Activated CD4-positive, CD25-positive, alpha-beta regulatory T cell treated with anti-CD3 and anti-CD28 coated beads, Interleukin-2, amount 50 U/mL, for 16 hours (primary cell): ENCODE measurements around the gene BBS7.

Experiments
- DNase-seq: peaks from one replicate; pipeline ENCODE4 v3.0.0-alpha.2; 2020; ENCODE audit warnings: low read depth, low spot score

Gene BBS7

DNA sequence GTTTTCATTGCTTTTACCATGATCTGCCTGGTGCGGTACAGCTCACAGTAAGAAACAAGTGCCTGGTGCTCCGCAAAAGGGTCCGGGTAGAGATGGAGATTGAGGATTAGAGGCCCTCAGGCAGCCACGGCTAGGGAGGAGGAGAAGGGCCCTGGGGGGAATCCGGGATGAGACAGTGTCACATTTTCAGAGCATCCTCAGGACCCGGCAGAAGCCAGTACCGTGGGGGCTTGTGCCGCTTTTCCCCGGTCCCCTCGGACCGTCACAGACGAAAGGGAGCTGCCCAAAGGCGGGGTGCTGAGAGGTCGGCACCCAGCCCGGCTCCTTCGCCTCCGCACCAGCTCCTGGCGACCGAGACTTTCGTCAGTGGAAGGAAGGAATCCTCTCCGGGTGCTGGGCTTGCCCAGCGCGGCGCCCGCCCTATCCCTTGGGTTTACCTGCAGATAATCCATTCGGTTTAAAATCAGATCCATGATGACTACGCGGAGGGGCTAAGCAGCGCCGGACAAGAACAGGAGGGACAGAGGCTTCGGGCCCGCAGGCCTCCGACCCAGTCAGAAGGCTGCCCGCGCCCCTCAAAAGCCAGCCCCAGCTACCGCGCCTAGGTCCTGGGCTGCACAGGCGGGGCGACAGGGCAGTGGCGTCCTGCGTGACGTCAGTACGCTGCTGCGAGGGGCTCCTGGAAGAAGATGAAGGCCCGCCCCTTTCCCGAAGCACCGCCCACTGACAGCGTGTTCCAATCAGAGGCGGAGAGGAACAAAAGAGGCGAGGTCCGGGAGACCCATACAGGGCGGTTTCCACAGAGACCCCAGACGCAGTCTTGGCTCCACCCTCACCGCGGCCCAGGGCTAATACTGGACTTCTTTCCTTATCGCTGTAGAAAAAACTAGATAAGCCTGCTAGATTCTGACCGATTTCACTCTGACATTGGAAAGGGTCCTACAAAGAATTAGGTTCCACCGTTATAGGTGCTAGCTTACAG lies at the start of gene BBS7:
Gene BBS7, minus strand, starts transcription at position 634 of the 982 bp plus-strand sequence. Its CDS starts 161 bp downstream, at position 473.
- peak; percentile 88 for DNase-seq

- DNase-seq: no peak
These were observed 43.4 kb upstream of the BBS7 start for GRCh38 chr4:121913667-121914066.

DNA sequence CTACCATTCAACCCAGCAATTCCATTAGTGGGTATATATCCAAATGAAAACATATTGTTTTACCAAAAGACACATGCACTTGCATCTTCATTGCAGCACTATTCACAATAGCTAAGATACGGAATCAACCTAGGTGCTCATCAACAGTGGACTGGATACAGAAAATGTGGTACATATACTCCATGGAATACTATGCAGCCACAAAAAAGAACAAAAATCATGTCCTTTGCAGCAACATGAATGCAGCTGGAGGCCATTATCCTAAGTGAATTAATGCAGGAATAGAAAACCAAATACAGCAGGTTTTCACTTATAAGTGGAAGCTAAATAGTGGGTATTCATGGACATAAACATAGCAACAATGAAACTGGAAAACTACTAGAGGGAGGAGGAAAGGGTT lies 38.1 kb upstream of the BBS7 start:
- no peak for DNase-seq

- DNase-seq: peak; percentile 16
These were observed 30.1 kb upstream of the BBS7 start for GRCh38 chr4:121900132-121900983.

- no peak for DNase-seq
These were observed 27.9 kb upstream of the BBS7 start for GRCh38 chr4:121898150-121898549.

DNA sequence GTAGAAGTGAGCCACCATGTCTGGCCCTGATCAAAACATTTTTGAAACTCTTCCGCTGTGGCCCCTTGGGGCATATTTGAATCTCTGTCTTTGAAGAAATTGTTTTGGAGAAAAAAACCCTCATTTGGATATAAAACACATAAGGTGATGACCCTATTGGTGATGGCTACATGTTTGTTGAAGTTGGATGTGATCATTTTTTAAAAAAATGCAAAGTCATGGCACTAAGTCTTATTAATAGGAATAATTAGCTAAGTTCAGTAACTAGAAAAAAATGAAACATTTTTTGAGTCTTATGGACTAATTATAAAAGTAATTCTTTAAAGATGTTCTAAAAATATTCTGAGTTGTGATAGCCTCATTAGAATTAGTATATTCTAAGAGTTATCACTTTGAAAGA lies 17.9 kb upstream of the BBS7 start:
- DNase-seq: no peak

DNA sequence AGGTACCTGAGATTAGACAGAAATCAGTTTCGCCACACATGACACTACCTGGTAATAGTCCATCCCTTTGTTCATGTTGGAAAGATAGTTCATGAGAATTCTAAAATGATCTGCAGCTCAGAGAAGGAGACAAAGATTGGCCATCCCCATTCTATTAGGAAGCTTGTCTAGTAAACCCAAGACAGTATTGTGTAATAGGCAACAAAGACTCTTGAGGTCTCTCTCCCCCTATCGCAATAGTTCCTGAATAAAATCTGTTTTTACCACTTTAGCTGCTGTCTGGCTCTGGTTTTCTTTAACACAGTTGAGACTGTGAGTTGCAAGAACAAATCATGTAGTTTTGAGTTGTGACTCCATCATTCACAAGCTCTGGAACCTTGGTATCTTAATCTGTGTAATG lies 14.8 kb upstream of the BBS7 start:
- no peak for DNase-seq

DNA sequence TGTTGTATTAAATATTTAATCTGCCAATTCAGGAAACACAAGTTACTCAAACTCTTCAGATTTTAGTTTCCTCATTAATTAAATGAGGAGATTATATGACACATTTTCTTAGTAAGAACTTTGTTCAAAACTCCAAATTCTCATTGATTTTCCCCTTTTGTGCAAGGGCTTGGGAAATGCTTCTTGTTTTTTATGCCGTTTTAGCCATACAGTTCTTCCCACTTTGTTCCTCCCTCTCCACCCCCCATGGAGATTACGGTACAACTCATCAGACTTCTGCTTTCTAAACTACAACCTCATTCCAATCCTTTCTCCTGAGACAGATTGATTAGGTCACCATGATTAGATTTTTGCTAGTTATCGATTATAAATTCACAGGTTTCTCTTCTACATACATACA lies 10.9 kb upstream of the BBS7 start:
- no peak for DNase-seq

DNA sequence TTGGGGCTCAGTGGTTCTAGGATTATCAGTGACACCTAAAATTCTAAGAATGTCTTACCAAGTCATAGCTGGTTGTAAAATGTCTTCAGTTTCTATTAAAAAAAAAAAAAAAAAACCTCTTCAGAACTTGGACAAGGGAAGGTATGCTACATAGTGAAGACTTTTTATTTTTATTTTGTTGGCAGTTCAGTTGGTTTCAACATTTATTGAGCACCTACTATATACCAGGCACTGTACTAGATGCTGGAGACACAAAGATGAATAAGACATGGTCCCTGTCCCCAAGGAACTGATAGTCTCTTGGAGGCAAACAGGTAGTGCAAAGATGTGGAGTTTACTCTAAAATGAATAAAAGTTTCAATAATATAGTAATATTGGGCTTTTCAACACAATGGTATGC lies 8.9 kb upstream of the BBS7 start:
- DNase-seq: no peak

GRCh38 chr4:121877041-121877773 lies 6.9 kb upstream of the BBS7 start:
- no peak for DNase-seq

DNA sequence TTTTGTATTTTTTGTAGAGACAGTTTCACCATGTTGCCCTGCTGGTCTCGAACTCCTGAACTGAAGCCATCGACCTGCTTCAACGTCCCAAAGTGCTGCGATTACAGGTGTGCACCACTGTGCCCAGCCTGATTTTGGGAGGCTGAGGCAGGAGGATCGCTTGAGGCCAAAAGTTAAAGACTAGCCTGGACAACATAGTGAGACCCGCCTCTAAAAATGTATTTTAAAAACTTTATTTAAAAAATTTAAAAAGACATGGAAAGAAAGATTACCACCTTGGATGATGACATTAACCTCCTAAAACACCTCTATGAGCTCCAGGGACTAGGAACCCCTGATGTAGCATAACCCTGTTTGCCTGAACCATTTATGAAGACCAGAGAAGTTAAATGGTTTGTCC lies 5.8 kb upstream of the BBS7 start:
- DNase-seq: no peak

GRCh38 chr4:121875652-121876051 lies 5.4 kb upstream of the BBS7 start:
- DNase-seq: no peak

GRCh38 chr4:121873604-121874003 lies 3.3 kb upstream of the BBS7 start:
- no peak for DNase-seq

GRCh38 chr4:121863799-121864198 lies 6.5 kb downstream of the BBS7 start:
- DNase-seq: no peak

GRCh38 chr4:121861426-121861825 lies 8.8 kb downstream of the BBS7 start:
- no peak for DNase-seq

DNA sequence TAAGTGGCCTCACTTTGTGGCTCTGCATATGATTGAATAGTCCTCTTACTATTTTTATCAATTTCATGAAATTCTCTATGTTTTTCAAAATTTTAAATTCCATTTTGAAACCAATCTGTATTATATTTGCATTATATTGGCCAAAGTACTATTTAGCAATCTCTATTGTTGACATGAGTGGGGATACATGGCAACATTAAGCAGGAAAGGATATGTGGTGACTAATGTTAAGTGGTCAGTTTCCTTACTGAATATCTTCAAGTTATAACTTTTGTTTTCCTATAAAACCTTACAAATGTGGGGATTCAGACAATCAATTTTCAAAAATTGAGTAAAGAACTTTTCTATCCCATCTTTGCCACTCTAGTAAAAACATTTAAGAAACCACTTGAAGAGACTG lies 10.2 kb downstream of the BBS7 start:
- DNase-seq: no peak

DNA sequence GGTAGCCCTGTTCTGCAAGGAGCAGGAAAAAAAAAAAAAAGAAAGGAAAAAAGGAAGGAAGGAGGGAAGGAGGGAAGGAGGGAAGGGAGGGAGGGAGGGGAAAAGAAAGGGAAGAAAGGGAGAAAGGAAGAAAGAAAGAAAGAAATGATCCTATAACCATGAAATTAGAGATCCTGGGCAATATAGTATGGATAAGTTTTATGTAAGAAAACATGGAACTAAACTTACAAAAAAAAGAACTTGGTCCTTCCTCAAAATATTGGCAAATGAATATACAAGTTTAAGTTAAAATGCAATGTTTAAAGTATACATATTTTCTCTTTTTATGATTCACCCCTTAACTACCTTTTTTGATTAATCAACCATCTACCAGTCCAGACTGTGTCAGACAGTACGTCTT lies 18.9 kb downstream of the BBS7 start:
- no peak for DNase-seq

- no peak for DNase-seq
These were observed 23.6 kb downstream of the BBS7 start for GRCh38 chr4:121846662-121847061.

- DNase-seq: no peak
These were observed 27.4 kb downstream of the BBS7 start for GRCh38 chr4:121842862-121843261.

- DNase-seq: no peak
These were observed 32.1 kb downstream of the BBS7 start for GRCh38 chr4:121838136-121838535.

DNA sequence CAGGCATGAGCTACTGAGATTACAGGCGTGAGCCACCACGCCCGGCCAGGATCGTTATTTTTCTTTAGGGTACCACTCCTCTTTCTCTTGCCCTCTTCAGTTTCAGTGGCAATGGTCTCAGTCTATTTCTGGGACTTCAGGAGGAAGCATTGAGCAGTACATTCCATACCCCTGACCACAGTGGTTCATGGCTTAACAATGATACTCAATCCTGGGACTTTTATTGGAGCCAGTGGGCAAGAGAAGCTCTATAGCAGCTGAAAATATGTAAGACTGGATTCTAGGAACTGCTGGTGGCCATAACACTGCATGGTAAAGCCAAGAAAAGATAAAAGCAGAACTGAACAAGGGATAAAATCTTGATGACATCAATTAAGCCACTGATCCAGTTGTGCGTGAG lies 40.8 kb downstream of the BBS7 start:
- DNase-seq: no peak

DNA sequence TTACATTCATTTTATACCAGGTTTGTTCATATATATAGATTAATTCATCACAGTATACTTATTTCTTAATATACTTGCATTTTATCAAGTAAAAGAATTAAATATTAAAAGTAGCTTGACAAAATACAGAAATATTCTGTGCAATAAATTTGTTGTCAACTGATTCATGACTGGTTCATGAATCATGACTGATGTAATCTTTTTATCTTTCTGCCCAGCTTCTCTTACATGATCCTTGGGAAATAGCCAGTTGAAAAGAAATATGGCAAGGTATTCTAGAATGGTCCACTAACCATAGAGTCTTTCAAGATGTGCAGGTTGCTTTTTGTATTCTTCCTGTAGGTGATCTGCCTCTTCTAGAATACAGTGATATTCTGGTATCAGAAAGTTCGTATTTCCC lies 42.4 kb downstream of the BBS7 start:
- no peak for DNase-seq
